AG09319 (cell line): ENCODE measurements around the gene SYMPK.

ENCODE experiments used
- DNase-seq: peaks from one replicate; pipeline ENCODE4 v3.0.0-alpha.2; 2010; ENCODE audit warnings: low read depth; ENCODE audit errors: extremely low read depth
- CTCF ChIP-seq: IDR thresholded peaks from 2 replicates; pipeline ENCODE4 v1.5.1; 2011; ENCODE audit warnings: low read depth, mild to moderate bottlenecking, inconsistent platforms, low read length, moderate library complexity

Gene SYMPK

GRCh38 chr19:45794627-45795026 is 68.3 kb downstream of the SYMPK start:
- TF ChIP-seq CTCF, result no peak
- no peak for DNase-seq

GRCh38 chr19:45793876-45794275 is 69.1 kb downstream of the SYMPK start:
- TF ChIP-seq CTCF, result no peak
- DNase-seq, result no peak

- TF ChIP-seq CTCF, result no peak
- no peak for DNase-seq
Measured at GRCh38 chr19:45793178-45793564, 69.8 kb downstream of the SYMPK start.

GRCh38 chr19:45792470-45793177 is 70.3 kb downstream of the SYMPK start, which contains the start of gene DMWD:
TSS of gene DMWD (minus strand) at chr19:45792845. CDS start at chr19:45792756, 89 bp downstream.
- DNase-seq, result peak; percentile 96
- no peak for TF ChIP-seq CTCF

GRCh38 chr19:45791744-45792469 is 71.0 kb downstream of the SYMPK start:
- DNase-seq, result no peak
- no peak for TF ChIP-seq CTCF

- no peak for TF ChIP-seq CTCF
- DNase-seq, result no peak
Measured at GRCh38 chr19:45790942-45791341, 72.0 kb downstream of the SYMPK start.
